22Rv1 (cell line): Measurements from ENCODE around the gene CNN3.

ENCODE experiments used
- H3K27ac ChIP-seq: fragments of 450-650 bp; 2 replicates; pipeline ENCODE4 v1.5.1; 2017
- CTCF ChIP-seq: fragments of 450-650 bp; IDR thresholded peaks from 2 replicates; pipeline ENCODE4 v1.5.1; 2017; ENCODE audit warnings: mild to moderate bottlenecking
- ZFX ChIP-seq: fragments of 450-650 bp; IDR thresholded peaks from 2 replicates; pipeline ENCODE4 v1.6.1; 2017; ENCODE audit warnings: antibody characterized with exemption, borderline replicate concordance

The CNN3 gene

GRCh38 chr1:94856004-94856403 is 70.9 kb downstream of the CNN3 start:
- H3K27ac ChIP-seq = no peak overlapping the region

GRCh38 chr1:94855307-94855700 is 71.6 kb downstream of the CNN3 start:
- no peak overlapping the region for H3K27ac ChIP-seq
- TF ChIP-seq CTCF = no peak
- TF ChIP-seq ZFX = no peak

More at GRCh38 chr1:94856004-94856403, 70.9 kb downstream of the CNN3 start:
- TF ChIP-seq ZFX = no peak
- TF ChIP-seq CTCF = no peak

GRCh38 chr1:94854458-94855306 is 72.2 kb downstream of the CNN3 start:
- no peak for TF ChIP-seq ZFX
- TF ChIP-seq CTCF = peak; percentile 90
- H3K27ac ChIP-seq = no peak overlapping the region

- H3K27ac ChIP-seq = no peak overlapping the region
- TF ChIP-seq CTCF (no peak), ZFX (no peak)
Observed at GRCh38 chr1:94852788-94853187, 74.1 kb downstream of the CNN3 start.

GRCh38 chr1:94851571-94851970 is 75.3 kb downstream of the CNN3 start:
- no peak overlapping the region for H3K27ac ChIP-seq
- no peak for TF ChIP-seq CTCF
- no peak for TF ChIP-seq ZFX
